SK-N-SH (cell line): ENCODE measurements around the gene FGF7. TPM values are rescaled to one million over a fixed set of nuclear protein-coding genes. Genes with fewer than 3 reads are reported as not detected.
A peak's percentile ranks its signal among the peaks of the same experiment; 100 is the strongest.

Experiments
- CTCF ChIA-PET: fragments of 300-600, 350-600 bp; formaldehyde crosslinking; extraction: SDS; loops from one replicate; lab custom pipeline; 2021; lab: Yijun Ruan, JAX
- POLR2A ChIA-PET: fragments of 350-600 bp; sonication (Branson Sonifier 250); formaldehyde crosslinking; extraction: SDS; loops from one replicate; lab custom pipeline; 2020; ENCODE audit warnings: antibody characterized with exemption, inconsistent platforms; lab: Yijun Ruan, JAX
- DNase-seq: peaks from one replicate; pipeline ENCODE4 v3.0.0; 2012
- H2AFZ ChIP-seq: fragments of 200-600 bp; sonication (generic); 2 replicates; pipeline ENCODE4 v1.8.1; 2016; ENCODE audit warnings: antibody characterized with exemption, mild to moderate bottlenecking, low read depth
- H3F3A ChIP-seq: fragments of 200-600 bp; sonication (generic); replicated peaks from 2 replicates; pipeline ENCODE3; 2016; ENCODE audit warnings: antibody characterized with exemption, mild to moderate bottlenecking; ENCODE audit not compliant: insufficient read depth
- H3K27ac ChIP-seq, 2 experiments: fragments of 200-500 bp in 1 of 2; fragments of 200-600 bp in 1 of 2; sonication (Bioruptor generic) in 1 of 2; sonication (generic), shearing (Covaris generic) in 1 of 2; 2 replicates each; pipeline versions ENCODE4 v1.5.1 to v1.6.1; 2014 to 2016; ENCODE audit warnings: low read depth in 2 of 2, inconsistent platforms in 1 of 2, low read length in 1 of 2, mild to moderate bottlenecking in 1 of 2, mixed read lengths in 1 of 2
- H3K27me3 ChIP-seq: fragments of 200-600 bp; sonication (generic), shearing (Covaris generic); 2 replicates; pipeline ENCODE4 v1.6.1; 2016; ENCODE audit warnings: mixed run types; ENCODE audit not compliant: insufficient read depth
- H3K36me3 ChIP-seq, 2 experiments: fragments of 200-500 bp in 1 of 2; fragments of 200-600 bp in 1 of 2; sonication (Bioruptor generic) in 1 of 2; sonication (generic) in 1 of 2; replicated peaks in 1 of 2; 2 replicates each; pipeline versions ENCODE3 to v1.5.1; 2014 to 2016; ENCODE audit warnings: low read length in 1 of 2, mild to moderate bottlenecking in 1 of 2; ENCODE audit not compliant: insufficient read depth in 2 of 2, control insufficient read depth in 1 of 2
- H3K4me1 ChIP-seq, 2 experiments: fragments of 200-500 bp in 1 of 2; fragments of 200-600 bp in 1 of 2; sonication (Bioruptor generic) in 1 of 2; sonication (generic), shearing (Covaris generic) in 1 of 2; 2 replicates each; pipeline versions ENCODE4 v1.5.1 to v1.6.1; 2014 to 2016; ENCODE audit warnings: low read depth in 1 of 2, low read length in 1 of 2, mixed run types in 1 of 2; ENCODE audit not compliant: insufficient read depth in 2 of 2, control insufficient read depth in 1 of 2
- H3K4me2 ChIP-seq: fragments of 200-600 bp; sonication (generic), shearing (Covaris generic); 2 replicates; pipeline ENCODE4 v1.6.1; 2017; ENCODE audit warnings: mixed run types
- H3K4me3 ChIP-seq, 2 experiments: fragments of 200-500 bp in 1 of 2; fragments of 200-600 bp in 1 of 2; sonication (Bioruptor generic) in 1 of 2; sonication (generic), shearing (Covaris generic) in 1 of 2; 2 replicates each; pipeline versions ENCODE4 v1.5.1 to v1.8.1; 2014 to 2016; ENCODE audit warnings: low read depth in 2 of 2, inconsistent platforms in 1 of 2, low read length in 1 of 2, mild to moderate bottlenecking in 1 of 2, mixed read lengths in 1 of 2, moderate library complexity in 1 of 2
- H3K79me2 ChIP-seq: fragments of 200-600 bp; sonication (generic); 2 replicates; pipeline ENCODE4 v1.8.1; 2017; ENCODE audit warnings: mild to moderate bottlenecking; ENCODE audit not compliant: insufficient read depth
- H3K9ac ChIP-seq: fragments of 200-600 bp; sonication (generic); 2 replicates; pipeline ENCODE4 v1.6.1; 2017; ENCODE audit warnings: mixed run types
- H3K9me2 ChIP-seq: fragments of 200-600 bp; sonication (generic); 2 replicates; pipeline ENCODE4 v1.6.1; 2017; ENCODE audit warnings: mixed run types
- H3K9me3 ChIP-seq: fragments of 200-600 bp; sonication (generic); 2 replicates; pipeline ENCODE4 v1.6.1; 2017; ENCODE audit warnings: mixed run types, mild to moderate bottlenecking, moderate library complexity
- H4K20me1 ChIP-seq: fragments of 200-600 bp; sonication (generic); 2 replicates; pipeline ENCODE4 v1.6.1; 2017; ENCODE audit warnings: mild to moderate bottlenecking, mixed run types; ENCODE audit not compliant: insufficient read depth
- CTCF ChIP-seq: fragments of 200-600 bp; sonication (generic); IDR thresholded peaks from 2 replicates; pipeline ENCODE4 v1.6.1; 2017; ENCODE audit warnings: antibody characterized with exemption, mild to moderate bottlenecking, moderate library complexity
- ELF1 ChIP-seq: IDR thresholded peaks from 2 replicates; pipeline ENCODE4 v1.4.0; 2012
- EZH2phosphoT487 ChIP-seq: fragments of 200-600 bp; sonication (generic); IDR thresholded peaks from 2 replicates; pipeline ENCODE4 v1.6.1; 2017; ENCODE audit warnings: low read depth, mixed run types, mild to moderate bottlenecking, antibody characterized with exemption, moderate library complexity, borderline replicate concordance
- FOSL2 ChIP-seq: IDR thresholded peaks from 2 replicates; pipeline ENCODE4 v1.4.0; 2012; ENCODE audit warnings: low read depth, mild to moderate bottlenecking, moderate library complexity, borderline replicate concordance
- FOXJ3 ChIP-seq: sonication (generic); formaldehyde crosslinking; IDR thresholded peaks from 2 replicates; pipeline ENCODE4 v1.5.1; 2020; ENCODE audit warnings: mild to moderate bottlenecking, missing genetic modification reagents
- FOXM1 ChIP-seq: IDR thresholded peaks from 2 replicates; pipeline ENCODE4 v1.4.0; 2012; ENCODE audit warnings: low read depth, mild to moderate bottlenecking
- JUND ChIP-seq: IDR thresholded peaks from 2 replicates; pipeline ENCODE4 v1.4.0; 2012
- NFIC ChIP-seq: IDR thresholded peaks from 2 replicates; pipeline ENCODE4 v1.4.0; 2012; ENCODE audit warnings: borderline replicate concordance
- NRF1 ChIP-seq: IDR thresholded peaks from 2 replicates; pipeline ENCODE4 v1.6.1; 2012; ENCODE audit warnings: low read depth, mild to moderate bottlenecking, low read length
- POLR2AphosphoS5 ChIP-seq: IDR thresholded peaks from 2 replicates; pipeline ENCODE4 v1.6.1; 2012; ENCODE audit warnings: low read depth, low read length
- RAD21 ChIP-seq: IDR thresholded peaks from 2 replicates; pipeline ENCODE4 v1.6.1; 2012; ENCODE audit warnings: mild to moderate bottlenecking, low read length
- RCOR1 ChIP-seq: fragments of 150-350 bp; IDR thresholded peaks from 2 replicates; pipeline ENCODE4 v1.6.1; 2017; ENCODE audit warnings: antibody characterized with exemption, low read length
- RFX5 ChIP-seq: IDR thresholded peaks from 2 replicates; pipeline ENCODE4 v1.6.1; 2012; ENCODE audit warnings: mild to moderate bottlenecking, improper control_type of control experiment, low read length
- RXRA ChIP-seq: IDR thresholded peaks from 2 replicates; pipeline ENCODE4 v1.4.0; 2012; ENCODE audit warnings: low read depth, mild to moderate bottlenecking, borderline replicate concordance
- SIN3A ChIP-seq: IDR thresholded peaks from 2 replicates; pipeline ENCODE4 v1.6.1; 2012; ENCODE audit warnings: low read depth, mild to moderate bottlenecking, low read length, moderate library complexity, borderline replicate concordance
- SMC3 ChIP-seq: IDR thresholded peaks from 2 replicates; pipeline ENCODE4 v1.6.1; 2012; ENCODE audit warnings: low read depth, low read length, improper control_type of control experiment
- TAF1 ChIP-seq: IDR thresholded peaks from 2 replicates; pipeline ENCODE4 v1.6.1; 2012; ENCODE audit warnings: low read depth, mild to moderate bottlenecking, low read length, moderate library complexity, borderline replicate concordance
- YY1 ChIP-seq: IDR thresholded peaks from 2 replicates; pipeline ENCODE4 v1.4.0; 2012; ENCODE audit warnings: low read depth, mild to moderate bottlenecking
- whole genome bisulfite sequencing: methylation state at CpG from one replicate; pipeline ENCODE4 v1.1.6; 2017; ENCODE audit warnings: low lambda C conversion rate; 5-methylcytosine and 5-hydroxymethylcytosine counted together
- polyA plus RNA-seq, 3 experiments: library from polyadenylated mRNA; depleted of rRNA; stranded (reverse); fragments of >200 nt; gene quantifications; 2 replicates each; pipeline ENCODE4 v1.2.3, GENCODE V29; 2012
- TF ChIP-seq, protein P1 (sequence below): fragments of 150-350 bp; IDR thresholded peaks from 2 replicates; pipeline ENCODE4 v1.6.1; 2017; ENCODE audit warnings: antibody characterized with exemption, low read length, low read depth, borderline replicate concordance
- TF ChIP-seq, protein P2 (sequence below): IDR thresholded peaks from 2 replicates; pipeline ENCODE4 v1.4.0; 2012; ENCODE audit warnings: low read depth
- TF ChIP-seq, protein P3 (sequence below): fragments of 150-350 bp; IDR thresholded peaks from 2 replicates; pipeline ENCODE4 v1.6.1; 2016; ENCODE audit warnings: mild to moderate bottlenecking, low read depth, low read length

The FGF7 gene
- polyA plus RNA-seq, 1 of the 3 experiments (the other 2 are of a cell fraction), result 0.25 TPM

- TF ChIP-seq CTCF (no peak), RFX5 (no peak), NFIC (no peak)
- TF ChIP-seq, protein P1, sequence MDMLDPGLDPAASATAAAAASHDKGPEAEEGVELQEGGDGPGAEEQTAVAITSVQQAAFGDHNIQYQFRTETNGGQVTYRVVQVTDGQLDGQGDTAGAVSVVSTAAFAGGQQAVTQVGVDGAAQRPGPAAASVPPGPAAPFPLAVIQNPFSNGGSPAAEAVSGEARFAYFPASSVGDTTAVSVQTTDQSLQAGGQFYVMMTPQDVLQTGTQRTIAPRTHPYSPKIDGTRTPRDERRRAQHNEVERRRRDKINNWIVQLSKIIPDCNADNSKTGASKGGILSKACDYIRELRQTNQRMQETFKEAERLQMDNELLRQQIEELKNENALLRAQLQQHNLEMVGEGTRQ, result no peak
Observed at GRCh38 chr15:49492151-49492550, 69.1 kb downstream of the FGF7 start (continued).

DNA sequence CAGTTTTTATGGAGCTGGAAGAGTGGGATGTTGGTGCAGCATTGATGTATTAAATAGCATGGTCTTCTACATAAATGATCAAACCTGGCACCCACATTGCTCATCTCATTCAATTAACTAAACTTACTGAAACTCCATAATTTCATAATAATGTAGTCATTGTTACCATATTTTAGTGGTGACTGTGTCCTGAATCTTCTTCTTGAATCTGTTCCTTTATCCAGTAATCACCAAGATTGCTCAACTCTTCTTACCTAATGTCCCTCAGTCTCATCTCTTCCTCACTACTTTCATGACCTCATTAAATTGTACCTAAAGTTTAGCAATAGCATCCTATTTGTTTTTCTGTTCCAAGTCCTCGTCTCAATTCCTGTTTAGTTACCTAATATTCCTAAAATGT lies 69.8 kb downstream of the FGF7 start:
- Histone ChIP-seq H3K79me2 (no peaks in the 10 kb centered on the region), H3K9me2 (no peaks in the 10 kb centered on the region), H3K27me3 (no peaks in the 10 kb centered on the region), H3K4me2 (no peak overlapping the region), H3K27ac (no peak overlapping the region), H3F3A (peaks cover 15% of the 10 kb centered on the region), H2AFZ (no peak overlapping the region), H3K36me3 (no peaks in the 10 kb centered on the region), H3K9ac (no peak overlapping the region), H4K20me1 (no peaks in the 10 kb centered on the region), H3K4me3 (no peak overlapping the region), H3K9me3 (no peaks in the 10 kb centered on the region), H3K4me1 (peaks cover 0 to 5% of the 10 kb centered on the region in 2 experiments; a peak in 2 of 4 replicates)
- no peak for DNase-seq
- WGBS, result 62% methylated on average over 1 of the region's 1 CpG
- CTCF ChIA-PET, result no interaction called here
- 0 out of 2 replicates have a peak, but pooled peaks have one; percentile 20 for TF ChIP-seq JUND
- TF ChIP-seq RCOR1, result no peak
- POLR2A ChIA-PET, result no interaction called here

GRCh38 chr15:49494842-49495241 lies 71.8 kb downstream of the FGF7 start:
- POLR2A ChIA-PET, result no interaction called here
- H3K27me3 ChIP-seq, result no peaks in the 10 kb centered on the region
- 0 out of 2 replicates have a peak, but pooled peaks cover 3% of the 10 kb centered on the region for H3K9me2 ChIP-seq
- peaks cover 15% of the 10 kb centered on the region for H3F3A ChIP-seq
- H2AFZ ChIP-seq, result no peak overlapping the region; the same call in 1 of the 2 replicates
- peak overlapping the region; percentile 41 to 56; a peak in 3 of 4 replicates for H3K27ac ChIP-seq
- no peak overlapping the region for H3K4me2 ChIP-seq
- H3K36me3 ChIP-seq, result no peaks in the 10 kb centered on the region
- DNase-seq, result peak; percentile 3
- no peak overlapping the region for H3K9ac ChIP-seq
- H3K4me1 ChIP-seq, result peaks cover 0 to 5% of the 10 kb centered on the region in 2 experiments; a peak in 2 of 4 replicates
- H4K20me1 ChIP-seq, result no peaks in the 10 kb centered on the region
- H3K79me2 ChIP-seq, result no peaks in the 10 kb centered on the region
- H3K9me3 ChIP-seq, result no peaks in the 10 kb centered on the region
- CTCF ChIA-PET, result no interaction called here
- 25% methylated on average over 1 of the region's 1 CpG for WGBS
- H3K4me3 ChIP-seq, result no peak overlapping the region
- TF ChIP-seq SIN3A (no peak), FOSL2 (peak; percentile 76), YY1 (no peak), CTCF (no peak), NFIC (no peak), EZH2phosphoT487 (no peak), FOXM1 (peak; percentile 74; the same call in 1 of the 2 replicates), ELF1 (no peak; the same call in 1 of the 2 replicates), TAF1 (no peak), SMC3 (no peak), POLR2AphosphoS5 (peak; percentile 58; the same call in 1 of the 2 replicates), RXRA (no peak), NRF1 (no peak), RFX5 (no peak), RCOR1 (no peak), RAD21 (no peak), FOXJ3 (no peak)
- TF ChIP-seq, protein P2, sequence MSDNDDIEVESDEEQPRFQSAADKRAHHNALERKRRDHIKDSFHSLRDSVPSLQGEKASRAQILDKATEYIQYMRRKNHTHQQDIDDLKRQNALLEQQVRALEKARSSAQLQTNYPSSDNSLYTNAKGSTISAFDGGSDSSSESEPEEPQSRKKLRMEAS, result no peak
- TF ChIP-seq, protein P3, sequence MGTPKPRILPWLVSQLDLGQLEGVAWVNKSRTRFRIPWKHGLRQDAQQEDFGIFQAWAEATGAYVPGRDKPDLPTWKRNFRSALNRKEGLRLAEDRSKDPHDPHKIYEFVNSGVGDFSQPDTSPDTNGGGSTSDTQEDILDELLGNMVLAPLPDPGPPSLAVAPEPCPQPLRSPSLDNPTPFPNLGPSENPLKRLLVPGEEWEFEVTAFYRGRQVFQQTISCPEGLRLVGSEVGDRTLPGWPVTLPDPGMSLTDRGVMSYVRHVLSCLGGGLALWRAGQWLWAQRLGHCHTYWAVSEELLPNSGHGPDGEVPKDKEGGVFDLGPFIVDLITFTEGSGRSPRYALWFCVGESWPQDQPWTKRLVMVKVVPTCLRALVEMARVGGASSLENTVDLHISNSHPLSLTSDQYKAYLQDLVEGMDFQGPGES, result no peak
